PC-3 (cell line): ENCODE data around the gene IRF8. TPM values are rescaled to one million over a fixed set of nuclear protein-coding genes. Genes with fewer than 3 reads are reported as not detected.

Experiments
- ATAC-seq: fragments of 200-7000 bp; cut with Tn5 transposase; 2 replicates; pipeline ENCODE4 v1.9.1; 2020; ENCODE audit warnings: mild to moderate bottlenecking, moderate library complexity
- BruUV-seq: library from RNA; stranded (reverse); fragments of 400-500 nt; replicated peaks from 2 replicates; lab custom pipeline; 2021; lab: Mats Ljungman, UMichigan
- CTCF ChIA-PET: fragments of 300-600 bp; sonication (Branson Sonifier 250); formaldehyde crosslinking; loops from one replicate; lab custom pipeline; 2022; ENCODE audit warnings: antibody characterized with exemption; lab: Charles Lee
- POLR2A ChIA-PET: fragments of 300-600 bp; sonication (Branson Sonifier 250); formaldehyde crosslinking; loops from one replicate; lab custom pipeline; 2022; ENCODE audit warnings: antibody characterized with exemption; ENCODE audit not compliant: unreplicated experiment; lab: Charles Lee
- DNase-seq: peaks from one replicate; pipeline ENCODE4 v3.0.0-alpha.2; 2015
- H2AFZ ChIP-seq: fragments of 300-600 bp; sonication (generic); 2 replicates; pipeline ENCODE4 v1.6.0; 2016; ENCODE audit warnings: antibody characterized with exemption, low read length
- H3F3A ChIP-seq: fragments of 300-600 bp; sonication (generic); one replicate; pipeline ENCODE4 v1.6.0; 2017; ENCODE audit warnings: antibody characterized with exemption, low read length, control low read depth, mild to moderate bottlenecking; ENCODE audit not compliant: unreplicated experiment
- H3K27ac ChIP-seq: fragments of 300-600 bp; sonication (generic); 2 replicates; pipeline ENCODE4 v1.5.1; 2016; ENCODE audit warnings: mild to moderate bottlenecking, low read length
- H3K27me3 ChIP-seq: fragments of 300-600 bp; sonication (generic); 2 replicates; pipeline ENCODE4 v1.6.1; 2016; ENCODE audit warnings: low read length, mixed read lengths
- H3K36me3 ChIP-seq: fragments of 300-600 bp; sonication (generic); 2 replicates; pipeline ENCODE4 v1.6.1; 2016; ENCODE audit warnings: low read depth, mixed run types, low read length, mixed read lengths
- H3K4me1 ChIP-seq: fragments of 300-600 bp; sonication (generic); 2 replicates; pipeline ENCODE4 v1.5.1; 2016; ENCODE audit warnings: low read length; ENCODE audit not compliant: insufficient read depth
- H3K4me2 ChIP-seq: fragments of 300-600 bp; sonication (generic); 2 replicates; pipeline ENCODE4 v1.6.0; 2016; ENCODE audit warnings: low read length
- H3K4me3 ChIP-seq: fragments of 300-600 bp; sonication (generic); 2 replicates; pipeline ENCODE4 v1.5.1; 2016; ENCODE audit warnings: mild to moderate bottlenecking, low read length, mixed read lengths
- H3K79me2 ChIP-seq: fragments of 300-600 bp; sonication (generic); 2 replicates; pipeline ENCODE4 v1.6.1; 2017; ENCODE audit warnings: low read length, mixed read lengths
- H3K9ac ChIP-seq: fragments of 300-600 bp; sonication (generic); 2 replicates; pipeline ENCODE4 v1.6.0; 2016; ENCODE audit warnings: mild to moderate bottlenecking, low read length
- H3K9me2 ChIP-seq: fragments of 300-600 bp; sonication (generic); replicated peaks from 2 replicates; pipeline ENCODE4 v1.6.1; 2016; ENCODE audit warnings: mixed run types, low read length, mixed read lengths
- H3K9me3 ChIP-seq: fragments of 300-600 bp; sonication (generic); 2 replicates; pipeline ENCODE4 v1.6.1; 2016; ENCODE audit warnings: low read length, mixed read lengths
- H4K20me1 ChIP-seq: fragments of 300-600 bp; sonication (generic); 2 replicates; pipeline ENCODE4 v1.6.1; 2016; ENCODE audit warnings: low read length, mixed read lengths
- CTCF ChIP-seq: fragments of 300-600 bp; sonication (generic); conservative IDR thresholded peaks from 2 replicates; pipeline ENCODE4 v1.5.1; 2017; ENCODE audit warnings: antibody characterized with exemption, low read depth, mild to moderate bottlenecking, low read length
- EZH2 ChIP-seq: fragments of 300-600 bp; sonication (generic); IDR thresholded peaks from one replicate; pipeline ENCODE4 v1.6.1; 2017; ENCODE audit warnings: antibody characterized with exemption, mild to moderate bottlenecking, low read length; ENCODE audit not compliant: unreplicated experiment
- EZH2phosphoT487 ChIP-seq: fragments of 300-600 bp; sonication (generic); IDR thresholded peaks from 2 replicates; pipeline ENCODE4 v1.6.1; 2018; ENCODE audit warnings: mild to moderate bottlenecking, antibody characterized with exemption, low read length, borderline replicate concordance
- intact Hi-C: fragments of 100-400 bp; cut with micrococcal nuclease; formaldehyde crosslinking; loops from 2 replicates; pipeline ENCODE4 v1.9.0; 2023
- total RNA-seq: library from RNA; depleted of rRNA; stranded (reverse); fragments of >200 nt; gene quantifications from 2 replicates; pipeline ENCODE4 v1.2.3, GENCODE V29; 2014

The IRF8 gene
- total RNA-seq, 1 experiment from 2014 or later, result not detected

- Histone ChIP-seq H3F3A (no peaks in the 10 kb centered on the region), H3K27ac (no peak overlapping the region), H3K4me2 (no peak overlapping the region), H3K9me3 (no peaks in the 10 kb centered on the region), H3K79me2 (no peaks in the 10 kb centered on the region), H3K9me2 (no peaks in the 10 kb centered on the region), H3K4me3 (no peak overlapping the region), H3K27me3 (peaks cover 15% of the 10 kb centered on the region; the same call in 1 of the 2 replicates), H3K4me1 (peaks cover 25% of the 10 kb centered on the region), H3K9ac (no peak overlapping the region), H2AFZ (no peak overlapping the region), H4K20me1 (no peaks in the 10 kb centered on the region), H3K36me3 (no peaks in the 10 kb centered on the region)
- no peak for TF ChIP-seq CTCF
- intact Hi-C loops, result loop anchor here (10.0 kb wide), 1 partner anchor 67 kb away; no protein-coding TSS in a partner anchor
- BruUV-seq, result no TSS peak
- CTCF ChIA-PET, result no interaction called here
- POLR2A ChIA-PET, result no interaction called here
- ATAC-seq, result no peak
- no peak for DNase-seq
Observed at GRCh38 chr16:85891776-85892166, 7.2 kb upstream of the IRF8 start.

GRCh38 chr16:85892760-85893159 is 6.2 kb upstream of the IRF8 start:
- CTCF ChIA-PET, result no interaction called here
- POLR2A ChIA-PET, result no interaction called here
- no peaks in the 10 kb centered on the region for H4K20me1 ChIP-seq

GRCh38 chr16:85894266-85894665 is 4.7 kb upstream of the IRF8 start:
- H3K4me1 ChIP-seq, result peaks cover 15% of the 10 kb centered on the region
- no peak overlapping the region for H3K4me2 ChIP-seq
- H4K20me1 ChIP-seq, result no peaks in the 10 kb centered on the region
- ChIA-PET POLR2A (no interaction called here), CTCF (no interaction called here)
- DNase-seq (peak; percentile 19), ATAC-seq (peak; percentile 55; the same call in 1 of the 2 replicates)
- H3K4me3 ChIP-seq, result no peak overlapping the region
- no peaks in the 10 kb centered on the region for H3K36me3 ChIP-seq
- H3K79me2 ChIP-seq, result no peaks in the 10 kb centered on the region
- H3K9ac ChIP-seq, result no peak overlapping the region
- H3K27ac ChIP-seq, result no peak overlapping the region
- no peaks in the 10 kb centered on the region for H3F3A ChIP-seq
- H3K27me3 ChIP-seq, result peaks cover 36% of the 10 kb centered on the region
- no TSS peak for BruUV-seq
- intact Hi-C loops, result loop anchor here (10.0 kb wide), 1 partner anchor 69 kb away; no protein-coding TSS in a partner anchor
- no peak overlapping the region for H2AFZ ChIP-seq
- H3K9me2 ChIP-seq, result no peaks in the 10 kb centered on the region
- no peaks in the 10 kb centered on the region for H3K9me3 ChIP-seq
- TF ChIP-seq CTCF (peak; percentile 27; the same call in 1 of the 2 replicates), EZH2phosphoT487 (no peak), EZH2 (no peak)

More at GRCh38 chr16:85892760-85893159, 6.2 kb upstream of the IRF8 start:
- Histone ChIP-seq H3K4me1 (peaks cover 25% of the 10 kb centered on the region), H2AFZ (no peak overlapping the region), H3F3A (no peaks in the 10 kb centered on the region), H3K9ac (no peak overlapping the region), H3K4me2 (no peak overlapping the region), H3K27ac (no peak overlapping the region), H3K9me3 (no peaks in the 10 kb centered on the region), H3K36me3 (no peaks in the 10 kb centered on the region), H3K27me3 (peaks cover 21% of the 10 kb centered on the region), H3K4me3 (no peak overlapping the region), H3K79me2 (no peaks in the 10 kb centered on the region), H3K9me2 (no peaks in the 10 kb centered on the region)
- no TSS peak for BruUV-seq
- no peak for ATAC-seq
- no peak for DNase-seq
- intact Hi-C loops, result loop anchor here (10.0 kb wide), 1 partner anchor 68 kb away; no protein-coding TSS in a partner anchor
- no peak for TF ChIP-seq CTCF
- no peak for TF ChIP-seq EZH2
- TF ChIP-seq EZH2phosphoT487, result no peak
